OCI-LY3 (cell line): ENCODE data around the gene SHQ1.

Experiments
- CTCF ChIP-seq: fragments of 200-600, 300-600 bp; sonication (generic); IDR thresholded peaks from 2 replicates; pipeline ENCODE4 v1.5.1; 2014; ENCODE audit warnings: antibody characterized with exemption, low read length, low read depth
- EZH2phosphoT487 ChIP-seq: fragments of 200-600 bp; shearing (Covaris generic); IDR thresholded peaks from 2 replicates; pipeline ENCODE4 v1.6.1; 2018; ENCODE audit warnings: antibody characterized with exemption, mixed run types, low read depth

DNA sequence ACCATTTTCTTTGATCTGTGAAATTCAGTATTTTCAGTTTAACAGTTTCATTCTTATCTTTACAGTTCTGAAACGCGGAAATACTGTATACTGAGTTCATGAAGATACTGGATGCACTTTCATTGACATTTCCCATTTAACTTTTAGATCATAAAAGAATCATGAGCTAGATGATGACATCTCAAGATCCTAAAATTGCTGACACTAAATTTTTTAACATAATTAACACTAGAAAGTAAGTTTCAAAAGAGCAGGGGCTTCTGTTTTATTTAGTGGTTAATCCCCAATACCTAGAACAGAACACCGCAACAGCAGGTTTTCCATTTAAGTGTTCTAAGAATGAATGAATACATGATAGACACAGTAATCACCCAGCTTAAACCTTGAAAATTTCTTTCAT is 54.2 kb downstream of the SHQ1 start:
- TF ChIP-seq CTCF (no peak), EZH2phosphoT487 (no peak)
